OCI-LY3 (cell line): ENCODE measurements around the gene PCDH15.

Experiments used
- H2AFZ ChIP-seq: fragments of 200-600, 300-600 bp; shearing (Covaris generic); 2 replicates; pipeline ENCODE4 v1.6.0; 2014; ENCODE audit warnings: antibody characterized with exemption, low read depth, low read length
- H3K27ac ChIP-seq: fragments of 200-600, 300-600 bp; sonication (generic); 2 replicates; pipeline ENCODE4 v1.5.1; 2014; ENCODE audit warnings: mild to moderate bottlenecking, low read length, moderate library complexity, mixed read lengths
- H3K27me3 ChIP-seq: fragments of 200-600, 300-600 bp; sonication (generic); 2 replicates; pipeline ENCODE4 v1.6.1; 2014; ENCODE audit warnings: low read depth, low read length, mixed read lengths
- H3K36me3 ChIP-seq: fragments of 200-600, 300-600 bp; sonication (generic); replicated peaks from 2 replicates; pipeline ENCODE3; 2014; ENCODE audit warnings: low read depth, low read length, mixed read lengths
- H3K4me1 ChIP-seq: fragments of 300-600, 200-600 bp; sonication (generic); 2 replicates; pipeline ENCODE4 v1.6.1; 2014; ENCODE audit warnings: low read length, mixed read lengths
- H3K4me2 ChIP-seq: fragments of 200-600, 300-600 bp; sonication (generic); 2 replicates; pipeline ENCODE4 v1.6.1; 2014; ENCODE audit warnings: low read length, mixed read lengths
- H3K4me3 ChIP-seq: fragments of 300-600, 200-600 bp; sonication (generic); 2 replicates; pipeline ENCODE4 v1.5.1; 2014; ENCODE audit warnings: antibody characterized with exemption, mild to moderate bottlenecking, low read length, moderate library complexity
- H3K79me2 ChIP-seq: fragments of 300-600, 200-600 bp; shearing (Covaris generic); 2 replicates; pipeline ENCODE4 v1.6.1; 2014; ENCODE audit warnings: mild to moderate bottlenecking, low read length, mixed read lengths
- H3K9ac ChIP-seq: fragments of 300-600, 200-600 bp; shearing (Covaris generic); 2 replicates; pipeline ENCODE4 v1.6.0; 2014; ENCODE audit warnings: mild to moderate bottlenecking, low read length, moderate library complexity
- H3K9me3 ChIP-seq: fragments of 200-600, 300-600 bp; shearing (Covaris generic); 2 replicates; pipeline ENCODE4 v1.6.1; 2014; ENCODE audit warnings: low read length, mixed read lengths; ENCODE audit not compliant: insufficient read depth
- H4K20me1 ChIP-seq: fragments of 200-600, 300-600 bp; sonication (generic); 2 replicates; pipeline ENCODE4 v1.6.1; 2016; ENCODE audit warnings: low read length, mixed read lengths; ENCODE audit not compliant: insufficient read depth
- EZH2phosphoT487 ChIP-seq: fragments of 200-600 bp; shearing (Covaris generic); IDR thresholded peaks from 2 replicates; pipeline ENCODE4 v1.6.1; 2018; ENCODE audit warnings: antibody characterized with exemption, mixed run types, low read depth
- TF ChIP-seq, protein P1 (sequence below): fragments of 200-600, 300-600 bp; sonication (generic); IDR thresholded peaks from 2 replicates; pipeline ENCODE4 v1.5.1; 2014; ENCODE audit warnings: antibody characterized with exemption, low read length, low read depth

Gene PCDH15

GRCh38 chr10:53977267-53977666 is 823.8 kb downstream of the PCDH15 start:
- Histone ChIP-seq H4K20me1 (no peaks in the 10 kb centered on the region), H3K27ac (no peak overlapping the region), H2AFZ (no peak overlapping the region), H3K4me3 (no peak overlapping the region), H3K4me1 (no peaks in the 10 kb centered on the region), H3K27me3 (no peaks in the 10 kb centered on the region), H3K9me3 (no peaks in the 10 kb centered on the region), H3K4me2 (no peak overlapping the region), H3K9ac (no peak overlapping the region), H3K36me3 (no peaks in the 10 kb centered on the region), H3K79me2 (no peaks in the 10 kb centered on the region)
- no peak for TF ChIP-seq EZH2phosphoT487

DNA sequence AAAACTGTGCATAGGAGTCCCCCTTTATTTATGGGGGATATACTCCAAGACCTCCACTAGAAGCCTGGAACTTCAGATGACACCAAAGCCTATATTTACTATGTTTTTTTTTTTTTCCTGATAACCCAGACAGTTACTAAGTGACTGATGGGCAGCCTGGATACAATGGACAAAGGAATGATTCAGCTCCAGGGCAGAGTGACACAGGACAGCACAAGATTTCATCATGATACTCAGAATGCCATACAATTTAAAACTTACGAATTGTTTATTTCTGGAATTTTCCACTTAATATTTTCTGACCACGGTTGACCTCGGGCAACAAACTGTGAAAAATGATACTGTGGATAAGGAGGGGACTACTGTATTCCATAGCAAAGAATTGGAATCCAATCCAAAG is 843.6 kb downstream of the PCDH15 start:
- no peak overlapping the region for H3K27ac ChIP-seq
- H3K79me2 ChIP-seq = no peaks in the 10 kb centered on the region
- no peak overlapping the region for H3K4me3 ChIP-seq
- no peak overlapping the region for H3K9ac ChIP-seq
- no peak overlapping the region for H2AFZ ChIP-seq
- H3K4me1 ChIP-seq = no peaks in the 10 kb centered on the region
- H3K9me3 ChIP-seq = no peaks in the 10 kb centered on the region
- no peak overlapping the region for H3K4me2 ChIP-seq
- TF ChIP-seq EZH2phosphoT487 = no peak
- TF ChIP-seq, protein P1, sequence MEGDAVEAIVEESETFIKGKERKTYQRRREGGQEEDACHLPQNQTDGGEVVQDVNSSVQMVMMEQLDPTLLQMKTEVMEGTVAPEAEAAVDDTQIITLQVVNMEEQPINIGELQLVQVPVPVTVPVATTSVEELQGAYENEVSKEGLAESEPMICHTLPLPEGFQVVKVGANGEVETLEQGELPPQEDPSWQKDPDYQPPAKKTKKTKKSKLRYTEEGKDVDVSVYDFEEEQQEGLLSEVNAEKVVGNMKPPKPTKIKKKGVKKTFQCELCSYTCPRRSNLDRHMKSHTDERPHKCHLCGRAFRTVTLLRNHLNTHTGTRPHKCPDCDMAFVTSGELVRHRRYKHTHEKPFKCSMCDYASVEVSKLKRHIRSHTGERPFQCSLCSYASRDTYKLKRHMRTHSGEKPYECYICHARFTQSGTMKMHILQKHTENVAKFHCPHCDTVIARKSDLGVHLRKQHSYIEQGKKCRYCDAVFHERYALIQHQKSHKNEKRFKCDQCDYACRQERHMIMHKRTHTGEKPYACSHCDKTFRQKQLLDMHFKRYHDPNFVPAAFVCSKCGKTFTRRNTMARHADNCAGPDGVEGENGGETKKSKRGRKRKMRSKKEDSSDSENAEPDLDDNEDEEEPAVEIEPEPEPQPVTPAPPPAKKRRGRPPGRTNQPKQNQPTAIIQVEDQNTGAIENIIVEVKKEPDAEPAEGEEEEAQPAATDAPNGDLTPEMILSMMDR = no peak
- no peaks in the 10 kb centered on the region for H3K27me3 ChIP-seq
- no peaks in the 10 kb centered on the region for H4K20me1 ChIP-seq
- H3K36me3 ChIP-seq = no peaks in the 10 kb centered on the region

- Histone ChIP-seq H3K4me2 (no peak overlapping the region), H3K4me3 (no peak overlapping the region)
- TF ChIP-seq EZH2phosphoT487 = no peak
- TF ChIP-seq, protein P1 = no peak
Measured at GRCh38 chr10:53955091-53955490, 845.9 kb downstream of the PCDH15 start.

DNA sequence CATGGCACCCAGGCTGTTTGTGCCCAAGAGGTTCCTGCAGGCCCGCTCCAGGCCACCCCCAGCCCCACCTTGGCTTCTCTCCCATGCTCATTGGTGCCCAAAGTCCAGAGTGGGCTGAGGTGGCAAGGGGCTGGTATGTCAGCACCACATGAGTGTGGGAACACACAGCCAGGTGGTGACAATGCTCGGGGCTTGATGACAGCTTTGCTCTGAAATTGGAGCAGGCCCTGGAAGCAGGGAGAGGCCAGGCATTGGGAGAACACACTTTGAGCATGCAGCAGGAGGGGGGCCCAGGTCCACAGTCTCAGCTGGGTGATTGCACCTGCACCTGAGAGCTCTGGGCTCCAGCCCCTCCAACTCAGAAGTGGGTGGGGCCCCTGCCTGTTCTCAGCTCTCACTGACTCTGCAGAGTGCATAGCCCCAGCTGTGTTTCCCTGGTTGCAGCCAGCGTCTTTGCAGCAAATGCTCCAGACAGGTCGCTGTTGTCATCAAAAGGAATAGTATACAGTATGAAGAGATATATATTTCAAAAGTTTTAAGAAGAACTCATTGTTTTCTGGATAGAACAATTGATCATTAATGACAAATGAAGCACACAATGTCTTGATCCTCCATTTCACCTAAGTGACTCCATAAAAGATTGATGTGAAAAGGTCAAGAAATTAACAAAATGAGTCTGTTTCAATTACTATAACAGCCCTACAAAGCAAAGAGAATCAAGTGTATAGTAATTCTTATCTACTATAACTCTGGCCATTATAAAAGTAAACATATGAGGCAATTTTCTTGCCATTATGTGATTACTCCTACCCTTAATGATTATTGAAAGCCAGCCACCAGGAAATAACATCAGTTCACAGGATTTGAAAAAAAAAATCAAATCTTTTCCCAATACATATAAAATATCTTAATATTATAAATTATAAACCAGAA is 848.1 kb downstream of the PCDH15 start:
- Histone ChIP-seq H3K9ac (no peak overlapping the region), H4K20me1 (no peaks in the 10 kb centered on the region), H3K4me1 (no peaks in the 10 kb centered on the region), H3K79me2 (no peaks in the 10 kb centered on the region), H3K27me3 (no peaks in the 10 kb centered on the region), H3K27ac (no peak overlapping the region), H3K4me2 (no peak overlapping the region), H3K4me3 (no peak overlapping the region), H2AFZ (no peak overlapping the region), H3K9me3 (0 out of 2 replicates have a peak, but pooled peaks cover 7% of the 10 kb centered on the region), H3K36me3 (no peaks in the 10 kb centered on the region)
- TF ChIP-seq, protein P1 = no peak
- no peak for TF ChIP-seq EZH2phosphoT487

More at GRCh38 chr10:53955091-53955490, 845.9 kb downstream of the PCDH15 start:
- Histone ChIP-seq H4K20me1 (no peaks in the 10 kb centered on the region), H3K36me3 (no peaks in the 10 kb centered on the region), H3K27me3 (no peaks in the 10 kb centered on the region), H2AFZ (no peak overlapping the region), H3K27ac (no peak overlapping the region), H3K79me2 (no peaks in the 10 kb centered on the region), H3K9ac (no peak overlapping the region), H3K9me3 (0 out of 2 replicates have a peak, but pooled peaks cover 7% of the 10 kb centered on the region), H3K4me1 (no peaks in the 10 kb centered on the region)
